ENCODE measurements around the gene PSTK. TPM values are rescaled to one million over a fixed set of nuclear protein-coding genes. Genes with fewer than 3 reads are reported as not detected.

Gene PSTK
- total RNA-seq (6.9 and 7.5 TPM in 2 replicates), polyA plus RNA-seq (12.9 and 13.5 TPM in 2 replicates)

GRCh38 chr10:122980209-122981065, at the start of gene PSTK:
TSS of gene PSTK (plus strand) at chr10:122980401. CDS start at chr10:122980480, 79 bp downstream.
- no peaks in the 10 kb centered on the region for H3K27me3 ChIP-seq
- H3K36me3 ChIP-seq: no peaks in the 10 kb centered on the region
- H3K4me3 ChIP-seq: peak within 1 kb of the TSS; percentile 74
- DNase-seq (ENCODE audit: low read depth in 1 of 2, low spot score in 1 of 2): peak; percentile 92 to 95
- peak within 1 kb of the TSS; percentile 96 for H3K27ac ChIP-seq
- H3K4me1 ChIP-seq (ENCODE audit: low read depth): no peaks in the 10 kb centered on the region
- no peaks in the 10 kb centered on the region for H3K9me3 ChIP-seq (ENCODE audit: low read depth)
- peak; percentile 89 for TF ChIP-seq CTCF (IDR thresholded peaks at IDR 0.05; ENCODE audit: low read depth, low read length)

GRCh38 chr10:122931088-122931906, 48.9 kb upstream of the PSTK start:
- H3K9me3 ChIP-seq (ENCODE audit: low read depth): no peaks in the 10 kb centered on the region
- H3K36me3 ChIP-seq: peaks cover 14% of the 10 kb centered on the region
- H3K27ac ChIP-seq: no peak overlapping the region
- H3K27me3 ChIP-seq: no peaks in the 10 kb centered on the region
- no peaks in the 10 kb centered on the region for H3K4me1 ChIP-seq (ENCODE audit: low read depth)
- DNase-seq (ENCODE audit: low read depth in 1 of 2, low spot score in 1 of 2): no peak
- TF ChIP-seq CTCF (IDR thresholded peaks at IDR 0.05; ENCODE audit: low read depth, low read length): no peak
- no peak overlapping the region for H3K4me3 ChIP-seq

- no peak overlapping the region for H3K27ac ChIP-seq
- H3K4me3 ChIP-seq: no peak overlapping the region
- no peaks in the 10 kb centered on the region for H3K9me3 ChIP-seq (ENCODE audit: low read depth)
- no peaks in the 10 kb centered on the region for H3K27me3 ChIP-seq
- H3K4me1 ChIP-seq (ENCODE audit: low read depth): no peaks in the 10 kb centered on the region
- DNase-seq (ENCODE audit: low read depth in 1 of 2, low spot score in 1 of 2): no peak
- no peak for TF ChIP-seq CTCF (IDR thresholded peaks at IDR 0.05; ENCODE audit: low read depth, low read length)
- H3K36me3 ChIP-seq: peaks cover 39% of the 10 kb centered on the region
Observed at GRCh38 chr10:122939133-122939855, 40.9 kb upstream of the PSTK start.

GRCh38 chr10:122939856-122940543, 40.2 kb upstream of the PSTK start:
- no peak for TF ChIP-seq CTCF (IDR thresholded peaks at IDR 0.05; ENCODE audit: low read depth, low read length)

GRCh38 chr10:122949296-122949695, 30.9 kb upstream of the PSTK start:
- no peak for DNase-seq (ENCODE audit: low read depth in 1 of 2, low spot score in 1 of 2)
- Histone ChIP-seq H3K27ac (no peak overlapping the region), H3K36me3 (peaks cover 15% of the 10 kb centered on the region), H3K4me3 (no peak overlapping the region), H3K4me1 (ENCODE audit: low read depth) (no peaks in the 10 kb centered on the region), H3K9me3 (ENCODE audit: low read depth) (no peaks in the 10 kb centered on the region), H3K27me3 (no peaks in the 10 kb centered on the region)
- TF ChIP-seq CTCF (IDR thresholded peaks at IDR 0.05; ENCODE audit: low read depth, low read length): no peak

More at GRCh38 chr10:122939856-122940543, 40.2 kb upstream of the PSTK start:
- H3K4me1 ChIP-seq (ENCODE audit: low read depth): no peaks in the 10 kb centered on the region
- no peak overlapping the region for H3K4me3 ChIP-seq
- H3K27ac ChIP-seq: no peak overlapping the region
- peaks cover 33% of the 10 kb centered on the region for H3K36me3 ChIP-seq
- DNase-seq (ENCODE audit: low read depth in 1 of 2, low spot score in 1 of 2): peak in 1 of 2 donors; percentile 80
- H3K9me3 ChIP-seq (ENCODE audit: low read depth): no peaks in the 10 kb centered on the region
- H3K27me3 ChIP-seq: no peaks in the 10 kb centered on the region

Data from cardiac muscle cell (in vitro differentiated cells and primary cell).